HEK293 (cell line): Measurements from ENCODE around the gene ERG.

Experiments used
- CTCF ChIA-PET: fragments of 350-600 bp; formaldehyde crosslinking; extraction: SDS; loops from one replicate; lab custom pipeline; 2021; ENCODE audit warnings: antibody characterized with exemption; lab: Yijun Ruan, JAX
- POLR2A ChIA-PET: fragments of 300-600 bp; formaldehyde crosslinking; extraction: SDS; loops from one replicate; lab custom pipeline; 2020; ENCODE audit warnings: antibody characterized with exemption, inconsistent platforms; lab: Yijun Ruan, JAX
- H3K27ac ChIP-seq: fragments of 200-500 bp; sonication (Bioruptor generic); 2 replicates; pipeline ENCODE4 v1.5.1; 2014; ENCODE audit warnings: low read depth, low read length, control low read depth, inconsistent platforms; ENCODE audit errors: extremely low read depth
- H3K36me3 ChIP-seq, 2 experiments: fragments of 200-500 bp in 1 of 2; sonication (Bioruptor generic) in 1 of 2; 1 replicate in 1 of 2; 2 replicates in 1 of 2; pipeline ENCODE4 v1.5.1; 2014 to 2017; ENCODE audit warnings: inconsistent platforms in 2 of 2, low read length in 2 of 2; ENCODE audit not compliant: control insufficient read depth in 2 of 2, insufficient read depth in 1 of 2
- H3K4me1 ChIP-seq: fragments of 200-500 bp; sonication (Bioruptor generic); 2 replicates; pipeline ENCODE4 v1.5.1; 2014; ENCODE audit warnings: mild to moderate bottlenecking, low read length, inconsistent platforms; ENCODE audit not compliant: control insufficient read depth, insufficient read depth
- H3K4me3 ChIP-seq: 2 replicates; pipeline ENCODE4 v1.5.1; 2011; ENCODE audit warnings: low read depth, mild to moderate bottlenecking, control low read depth, low read length, moderate library complexity
- H3K9me3 ChIP-seq: fragments of 200-500 bp; sonication (Bioruptor generic); 2 replicates; pipeline ENCODE4 v1.5.1; 2014; ENCODE audit warnings: low read depth, low read length, inconsistent platforms; ENCODE audit not compliant: control insufficient read depth, insufficient read depth
- EGR2 ChIP-seq: fragments of 450-650 bp; formaldehyde crosslinking; IDR thresholded peaks from 2 replicates; pipeline ENCODE4 v1.5.1; 2016; ENCODE audit warnings: low read depth, missing biosample characterization, missing genetic modification characterization
- FEZF1 ChIP-seq: fragments of 450-650 bp; formaldehyde crosslinking; IDR thresholded peaks from 2 replicates; pipeline ENCODE4 v1.5.1; 2016; ENCODE audit warnings: missing biosample characterization, missing genetic modification characterization
- KLF9 ChIP-seq: fragments of 450-650 bp; formaldehyde crosslinking; IDR thresholded peaks from 2 replicates; pipeline ENCODE4 v1.5.1; 2016; ENCODE audit warnings: missing biosample characterization, missing genetic modification characterization, low read depth
- YY2 ChIP-seq: fragments of 450-650 bp; formaldehyde crosslinking; IDR thresholded peaks from 2 replicates; pipeline ENCODE4 v1.5.1; 2016; ENCODE audit warnings: missing biosample characterization, missing genetic modification characterization
- ZBTB8A ChIP-seq: fragments of 450-650 bp; formaldehyde crosslinking; IDR thresholded peaks from 2 replicates; pipeline ENCODE4 v1.5.1; 2016; ENCODE audit warnings: missing biosample characterization, missing genetic modification characterization
- ZFP3 ChIP-seq: fragments of 450-650 bp; formaldehyde crosslinking; IDR thresholded peaks from 2 replicates; pipeline ENCODE4 v1.5.1; 2016; ENCODE audit warnings: low read depth, missing biosample characterization, missing genetic modification characterization
- ZNF140 ChIP-seq: fragments of 450-650 bp; formaldehyde crosslinking; IDR thresholded peaks from 2 replicates; pipeline ENCODE4 v1.5.1; 2016; ENCODE audit warnings: missing biosample characterization, missing genetic modification characterization
- ZNF214 ChIP-seq: fragments of 450-650 bp; formaldehyde crosslinking; IDR thresholded peaks from 2 replicates; pipeline ENCODE4 v1.5.1; 2017; ENCODE audit warnings: missing biosample characterization, mild to moderate bottlenecking, missing genetic modification characterization, borderline replicate concordance
- ZNF354C ChIP-seq: fragments of 450-650 bp; formaldehyde crosslinking; IDR thresholded peaks from 2 replicates; pipeline ENCODE4 v1.5.1; 2016; ENCODE audit warnings: missing biosample characterization, missing genetic modification characterization, low read depth, borderline replicate concordance
- ZNF366 ChIP-seq: fragments of 450-650 bp; formaldehyde crosslinking; conservative IDR thresholded peaks from 2 replicates; pipeline ENCODE4 v1.5.1; 2016; ENCODE audit warnings: missing biosample characterization, missing genetic modification characterization
- ZNF394 ChIP-seq: fragments of 450-650 bp; formaldehyde crosslinking; IDR thresholded peaks from 2 replicates; pipeline ENCODE4 v1.5.1; 2016; ENCODE audit warnings: missing biosample characterization, missing genetic modification characterization, mild to moderate bottlenecking, moderate library complexity, borderline replicate concordance
- ZNF433 ChIP-seq: fragments of 450-650 bp; formaldehyde crosslinking; IDR thresholded peaks from 2 replicates; pipeline ENCODE4 v1.5.1; 2016; ENCODE audit warnings: missing biosample characterization, missing genetic modification characterization, low read depth
- ZNF501 ChIP-seq: fragments of 450-650 bp; formaldehyde crosslinking; IDR thresholded peaks from 2 replicates; pipeline ENCODE4 v1.5.1; 2016; ENCODE audit warnings: missing biosample characterization, missing genetic modification characterization
- ZNF521 ChIP-seq: fragments of 450-650 bp; formaldehyde crosslinking; IDR thresholded peaks from 2 replicates; pipeline ENCODE4 v1.5.1; 2017; ENCODE audit warnings: missing biosample characterization, mild to moderate bottlenecking, missing genetic modification characterization
- ZNF560 ChIP-seq: fragments of 450-650 bp; formaldehyde crosslinking; IDR thresholded peaks from 2 replicates; pipeline ENCODE4 v1.5.1; 2017; ENCODE audit warnings: missing biosample characterization, missing genetic modification characterization, borderline replicate concordance
- ZNF561 ChIP-seq: fragments of 450-650 bp; IDR thresholded peaks from 2 replicates; pipeline ENCODE4 v1.5.1; 2018; ENCODE audit warnings: missing biosample characterization, missing genetic modification characterization, borderline replicate concordance
- ZNF610 ChIP-seq: fragments of 450-650 bp; formaldehyde crosslinking; IDR thresholded peaks from 2 replicates; pipeline ENCODE4 v1.5.1; 2016; ENCODE audit warnings: missing biosample characterization, missing genetic modification characterization, borderline replicate concordance
- ZNF660 ChIP-seq: fragments of 450-650 bp; IDR thresholded peaks from 2 replicates; pipeline ENCODE4 v1.5.1; 2018; ENCODE audit warnings: missing biosample characterization, mild to moderate bottlenecking, missing genetic modification characterization
- ZSCAN23 ChIP-seq: fragments of 450-650 bp; formaldehyde crosslinking; IDR thresholded peaks from 2 replicates; pipeline ENCODE4 v1.5.1; 2016; ENCODE audit warnings: missing biosample characterization, missing genetic modification characterization
- TF ChIP-seq, protein P1 (sequence below): fragments of 450-650 bp; formaldehyde crosslinking; IDR thresholded peaks from 2 replicates; pipeline ENCODE4 v1.5.1; 2016; ENCODE audit warnings: missing biosample characterization, missing genetic modification characterization
- TF ChIP-seq, protein P2 (sequence below): fragments of 450-650 bp; formaldehyde crosslinking; IDR thresholded peaks from 2 replicates; pipeline ENCODE4 v1.5.1; 2017; ENCODE audit warnings: missing biosample characterization, missing genetic modification characterization
- TF ChIP-seq, protein P3 (sequence below): fragments of 450-650 bp; formaldehyde crosslinking; IDR thresholded peaks from 2 replicates; pipeline ENCODE4 v1.5.1; 2017; ENCODE audit warnings: missing biosample characterization, missing genetic modification characterization
- TF ChIP-seq, protein P4 (sequence below): fragments of 450-650 bp; formaldehyde crosslinking; IDR thresholded peaks from 2 replicates; pipeline ENCODE4 v1.5.1; 2017; ENCODE audit warnings: missing biosample characterization, missing genetic modification characterization
- TF ChIP-seq, protein P5 (sequence below): sonication (generic); formaldehyde crosslinking; IDR thresholded peaks from 2 replicates; pipeline ENCODE4 v1.8.1; 2022; ENCODE audit warnings: mild to moderate bottlenecking, moderate library complexity, missing genetic modification reagents
- TF ChIP-seq, protein P6 (sequence below): fragments of 450-650 bp; formaldehyde crosslinking; IDR thresholded peaks from 2 replicates; pipeline ENCODE4 v1.5.1; 2016; ENCODE audit warnings: missing biosample characterization, missing genetic modification characterization

The ERG gene

DNA sequence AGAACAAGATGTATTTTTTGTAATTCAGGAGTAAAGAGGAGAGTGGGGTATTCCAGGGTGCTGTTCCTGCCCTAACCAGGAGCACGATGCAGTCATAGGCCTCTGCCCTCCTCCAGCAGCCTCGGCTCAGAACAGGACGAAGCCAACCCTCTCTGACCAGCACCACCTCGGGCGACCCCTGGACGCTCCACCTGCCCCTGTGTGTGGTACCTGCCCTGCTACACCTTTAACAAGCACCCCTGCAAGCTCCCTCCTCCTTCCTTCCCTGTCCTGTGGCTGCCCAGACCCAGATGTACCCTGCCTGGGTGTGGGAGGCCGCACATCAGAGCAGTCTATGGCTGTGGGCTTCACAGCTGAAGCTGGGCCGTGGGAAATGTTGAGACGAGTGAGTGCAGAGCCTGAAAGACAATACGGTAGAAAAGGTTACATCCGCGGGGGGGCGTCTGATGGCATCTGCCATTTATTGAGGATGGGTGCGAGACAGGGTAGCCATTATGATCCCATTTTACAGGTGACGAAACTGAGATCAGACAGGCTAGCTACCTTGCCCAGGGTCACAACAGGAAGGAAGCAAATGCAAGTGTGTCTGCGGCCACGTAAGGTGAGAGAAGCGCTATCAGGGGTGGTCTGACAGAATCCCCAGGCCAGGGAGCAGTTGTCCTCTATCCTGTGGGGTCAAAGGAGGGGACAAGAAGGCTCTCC, 4.6 kb downstream of the ERG start:
- Histone ChIP-seq H3K27ac (no peak overlapping the region), H3K9me3 (no peaks in the 10 kb centered on the region), H3K4me3 (no peak overlapping the region), H3K36me3 (no peaks in the 10 kb centered on the region), H3K4me1 (peaks cover 7% of the 10 kb centered on the region; the same call in 1 of the 2 replicates)
- ChIA-PET POLR2A (no interaction called here), CTCF (interaction anchor here (0.5 to 1.5 kb wide), 2 partner anchors 12 to 42 kb away, joined by 3 to 4 read pairs; no protein-coding TSS in a partner anchor)
- TF ChIP-seq ZNF354C (tag by site-specific recombination) (no peak), ZFP3 (tag by site-specific recombination) (no peak), ZNF394 (tag by site-specific recombination) (no peak), ZNF521 (tag by site-specific recombination) (no peak), ZNF610 (tag by site-specific recombination) (no peak), ZNF660 (no peak), ZNF140 (tag by site-specific recombination) (no peak), ZNF561 (no peak), YY2 (tag by site-specific recombination) (no peak), KLF9 (tag by site-specific recombination) (no peak), ZNF214 (tag by site-specific recombination) (no peak), ZNF560 (tag by site-specific recombination) (no peak), ZBTB8A (tag by site-specific recombination) (no peak)
- TF ChIP-seq, protein P1, sequence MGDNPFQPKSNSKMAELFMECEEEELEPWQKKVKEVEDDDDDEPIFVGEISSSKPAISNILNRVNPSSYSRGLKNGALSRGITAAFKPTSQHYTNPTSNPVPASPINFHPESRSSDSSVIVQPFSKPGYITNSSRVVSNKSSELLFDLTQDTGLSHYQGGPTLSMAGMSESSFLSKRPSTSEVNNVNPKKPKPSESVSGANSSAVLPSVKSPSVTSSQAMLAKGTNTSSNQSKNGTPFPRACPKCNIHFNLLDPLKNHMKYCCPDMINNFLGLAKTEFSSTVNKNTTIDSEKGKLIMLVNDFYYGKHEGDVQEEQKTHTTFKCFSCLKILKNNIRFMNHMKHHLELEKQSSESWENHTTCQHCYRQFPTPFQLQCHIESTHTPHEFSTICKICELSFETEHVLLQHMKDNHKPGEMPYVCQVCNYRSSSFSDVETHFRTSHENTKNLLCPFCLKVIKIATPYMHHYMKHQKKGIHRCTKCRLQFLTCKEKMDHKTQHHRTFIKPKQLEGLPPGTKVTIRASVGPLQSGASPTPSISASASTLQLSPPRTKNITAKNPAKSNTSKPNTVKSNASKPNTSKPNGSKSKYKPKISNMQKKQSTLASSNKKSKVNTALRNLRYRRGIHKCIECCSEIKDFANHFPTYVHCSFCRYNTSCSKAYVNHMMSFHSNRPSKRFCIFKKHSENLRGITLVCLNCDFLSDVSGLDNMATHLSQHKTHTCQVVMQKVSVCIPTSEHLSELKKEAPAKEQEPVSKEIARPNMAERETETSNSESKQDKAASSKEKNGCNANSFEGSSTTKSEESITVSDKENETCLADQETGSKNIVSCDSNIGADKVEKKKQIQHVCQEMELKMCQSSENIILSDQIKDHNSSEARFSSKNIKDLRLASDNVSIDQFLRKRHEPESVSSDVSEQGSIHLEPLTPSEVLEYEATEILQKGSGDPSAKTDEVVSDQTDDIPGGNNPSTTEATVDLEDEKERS (tag by site-specific recombination): no peak
- TF ChIP-seq, protein P2, sequence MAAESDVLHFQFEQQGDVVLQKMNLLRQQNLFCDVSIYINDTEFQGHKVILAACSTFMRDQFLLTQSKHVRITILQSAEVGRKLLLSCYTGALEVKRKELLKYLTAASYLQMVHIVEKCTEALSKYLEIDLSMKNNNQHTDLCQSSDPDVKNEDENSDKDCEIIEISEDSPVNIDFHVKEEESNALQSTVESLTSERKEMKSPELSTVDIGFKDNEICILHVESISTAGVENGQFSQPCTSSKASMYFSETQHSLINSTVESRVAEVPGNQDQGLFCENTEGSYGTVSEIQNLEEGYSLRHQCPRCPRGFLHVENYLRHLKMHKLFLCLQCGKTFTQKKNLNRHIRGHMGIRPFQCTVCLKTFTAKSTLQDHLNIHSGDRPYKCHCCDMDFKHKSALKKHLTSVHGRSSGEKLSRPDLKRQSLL (tag by site-specific recombination): no peak
- TF ChIP-seq, protein P3, sequence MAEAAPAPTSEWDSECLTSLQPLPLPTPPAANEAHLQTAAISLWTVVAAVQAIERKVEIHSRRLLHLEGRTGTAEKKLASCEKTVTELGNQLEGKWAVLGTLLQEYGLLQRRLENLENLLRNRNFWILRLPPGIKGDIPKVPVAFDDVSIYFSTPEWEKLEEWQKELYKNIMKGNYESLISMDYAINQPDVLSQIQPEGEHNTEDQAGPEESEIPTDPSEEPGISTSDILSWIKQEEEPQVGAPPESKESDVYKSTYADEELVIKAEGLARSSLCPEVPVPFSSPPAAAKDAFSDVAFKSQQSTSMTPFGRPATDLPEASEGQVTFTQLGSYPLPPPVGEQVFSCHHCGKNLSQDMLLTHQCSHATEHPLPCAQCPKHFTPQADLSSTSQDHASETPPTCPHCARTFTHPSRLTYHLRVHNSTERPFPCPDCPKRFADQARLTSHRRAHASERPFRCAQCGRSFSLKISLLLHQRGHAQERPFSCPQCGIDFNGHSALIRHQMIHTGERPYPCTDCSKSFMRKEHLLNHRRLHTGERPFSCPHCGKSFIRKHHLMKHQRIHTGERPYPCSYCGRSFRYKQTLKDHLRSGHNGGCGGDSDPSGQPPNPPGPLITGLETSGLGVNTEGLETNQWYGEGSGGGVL (tag by site-specific recombination): no peak

DNA sequence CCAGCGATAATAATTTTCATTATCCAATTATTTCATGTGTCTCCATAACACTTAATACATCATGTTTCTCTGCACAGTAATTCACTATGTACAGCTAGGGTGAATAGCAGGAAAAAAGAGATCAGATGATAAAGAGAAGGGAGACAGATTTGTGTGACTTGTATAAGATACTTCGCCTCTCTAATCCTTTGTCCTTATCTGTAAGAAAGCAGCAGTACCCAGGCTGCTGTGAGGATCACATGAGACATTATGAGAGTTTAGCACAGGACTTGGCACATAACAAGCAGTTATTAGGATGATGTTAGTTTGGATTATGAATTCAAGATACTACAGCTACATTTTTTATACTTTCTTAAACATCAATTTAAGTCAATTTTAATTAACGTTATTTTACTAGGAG, 6.3 kb downstream of the ERG start:
- ChIA-PET CTCF (interaction anchor here (0.5 to 1.1 kb wide), 5 partner anchors 14 to 598 kb away, joined by 3 to 4 read pairs (median 3); no protein-coding TSS in a partner anchor), POLR2A (no interaction called here)
- Histone ChIP-seq H3K9me3 (no peaks in the 10 kb centered on the region), H3K4me3 (no peak overlapping the region), H3K36me3 (no peaks in the 10 kb centered on the region), H3K27ac (no peak overlapping the region), H3K4me1 (peaks cover 15% of the 10 kb centered on the region; the same call in 1 of the 2 replicates)
- no peak for TF ChIP-seq EGR2
- no peak for TF ChIP-seq ZNF366 (tag by site-specific recombination)
- no peak for TF ChIP-seq ZNF433
- TF ChIP-seq, protein P4, sequence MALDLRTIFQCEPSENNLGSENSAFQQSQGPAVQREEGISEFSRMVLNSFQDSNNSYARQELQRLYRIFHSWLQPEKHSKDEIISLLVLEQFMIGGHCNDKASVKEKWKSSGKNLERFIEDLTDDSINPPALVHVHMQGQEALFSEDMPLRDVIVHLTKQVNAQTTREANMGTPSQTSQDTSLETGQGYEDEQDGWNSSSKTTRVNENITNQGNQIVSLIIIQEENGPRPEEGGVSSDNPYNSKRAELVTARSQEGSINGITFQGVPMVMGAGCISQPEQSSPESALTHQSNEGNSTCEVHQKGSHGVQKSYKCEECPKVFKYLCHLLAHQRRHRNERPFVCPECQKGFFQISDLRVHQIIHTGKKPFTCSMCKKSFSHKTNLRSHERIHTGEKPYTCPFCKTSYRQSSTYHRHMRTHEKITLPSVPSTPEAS (tag by site-specific recombination): no peak
- TF ChIP-seq FEZF1 (tag by site-specific recombination): no peak
- TF ChIP-seq ZSCAN23 (tag by site-specific recombination): no peak
- TF ChIP-seq ZNF501 (tag by site-specific recombination): no peak
- TF ChIP-seq, protein P5, sequence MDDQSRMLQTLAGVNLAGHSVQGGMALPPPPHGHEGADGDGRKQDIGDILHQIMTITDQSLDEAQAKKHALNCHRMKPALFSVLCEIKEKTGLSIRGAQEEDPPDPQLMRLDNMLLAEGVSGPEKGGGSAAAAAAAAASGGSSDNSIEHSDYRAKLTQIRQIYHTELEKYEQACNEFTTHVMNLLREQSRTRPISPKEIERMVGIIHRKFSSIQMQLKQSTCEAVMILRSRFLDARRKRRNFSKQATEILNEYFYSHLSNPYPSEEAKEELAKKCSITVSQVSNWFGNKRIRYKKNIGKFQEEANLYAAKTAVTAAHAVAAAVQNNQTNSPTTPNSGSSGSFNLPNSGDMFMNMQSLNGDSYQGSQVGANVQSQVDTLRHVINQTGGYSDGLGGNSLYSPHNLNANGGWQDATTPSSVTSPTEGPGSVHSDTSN (CRISPR knock-in tag): no peak
- TF ChIP-seq, protein P6, sequence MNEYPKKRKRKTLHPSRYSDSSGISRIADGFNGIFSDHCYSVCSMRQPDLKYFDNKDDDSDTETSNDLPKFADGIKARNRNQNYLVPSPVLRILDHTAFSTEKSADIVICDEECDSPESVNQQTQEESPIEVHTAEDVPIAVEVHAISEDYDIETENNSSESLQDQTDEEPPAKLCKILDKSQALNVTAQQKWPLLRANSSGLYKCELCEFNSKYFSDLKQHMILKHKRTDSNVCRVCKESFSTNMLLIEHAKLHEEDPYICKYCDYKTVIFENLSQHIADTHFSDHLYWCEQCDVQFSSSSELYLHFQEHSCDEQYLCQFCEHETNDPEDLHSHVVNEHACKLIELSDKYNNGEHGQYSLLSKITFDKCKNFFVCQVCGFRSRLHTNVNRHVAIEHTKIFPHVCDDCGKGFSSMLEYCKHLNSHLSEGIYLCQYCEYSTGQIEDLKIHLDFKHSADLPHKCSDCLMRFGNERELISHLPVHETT (tag by site-specific recombination): no peak
